ENCODE measurements around the gene MRC2. TPM values are rescaled to one million over a fixed set of nuclear protein-coding genes. Genes with fewer than 3 reads are reported as not detected.
"Not testable (repeated sequence)": the region's sequence is repeated elsewhere in the genome, so short reads cannot be mapped to it uniquely, and the experiment has no call there.

MRC2 gene
- total RNA-seq, 3 donors from 2014 or later (not counting 1 experiment from before 2014, with no cell fraction given): 0.23 to 0.54 (median 0.50) TPM

- Mint-ChIP-seq H3K9me3 (no peaks in the 10 kb centered on the region), H3K4me3 (no peak overlapping the region), H3K27ac (no peak overlapping the region), H3K36me3 (no peaks in the 10 kb centered on the region), H3K27me3 (ENCODE audit: low read depth in 2 of 2) (no peaks in the 10 kb centered on the region), H3K4me1 (no peaks in the 10 kb centered on the region)
- intact Hi-C loops (cut with micrococcal nuclease): no loop called here
- Histone ChIP-seq H3K9me3 (ENCODE audit: control insufficient read depth, insufficient read depth, low read length) (no peaks in the 10 kb centered on the region), H3K4me3 (ENCODE audit: low read length) (no peak overlapping the region), H3K4me1 (ENCODE audit: control insufficient read depth, insufficient read depth, low read length) (no peaks in the 10 kb centered on the region), H3K36me3 (ENCODE audit: control insufficient read depth, insufficient read depth, low read length) (no peaks in the 10 kb centered on the region), H3K27ac (ENCODE audit: low read length) (no peak overlapping the region), H3K27me3 (ENCODE audit: control insufficient read depth, insufficient read depth, low read length) (no peaks in the 10 kb centered on the region)
- DNase-seq (no peak), ATAC-seq (no peak)
- no peak for TF ChIP-seq CTCF (IDR thresholded peaks at IDR 0.05)
- 91% methylated on average over 37 of the region's 37 CpGs for WGBS (ENCODE audit: insufficient coverage)
These were observed 62.1 kb downstream of the MRC2 start for GRCh38 chr17:62689441-62690167.

GRCh38 chr17:62690168-62690897 lies 62.9 kb downstream of the MRC2 start:
- H3K4me3 Mint-ChIP-seq: no peak overlapping the region
- H3K9me3 Mint-ChIP-seq: no peaks in the 10 kb centered on the region
- Histone ChIP-seq H3K4me1 (ENCODE audit: control insufficient read depth, insufficient read depth, low read length) (no peaks in the 10 kb centered on the region), H3K27ac (ENCODE audit: low read length) (no peak overlapping the region), H3K36me3 (ENCODE audit: control insufficient read depth, insufficient read depth, low read length) (no peaks in the 10 kb centered on the region), H3K27me3 (ENCODE audit: control insufficient read depth, insufficient read depth, low read length) (no peaks in the 10 kb centered on the region), H3K4me3 (ENCODE audit: low read length) (no peak overlapping the region), H3K9me3 (ENCODE audit: control insufficient read depth, insufficient read depth, low read length) (no peaks in the 10 kb centered on the region)
- ATAC-seq: no peak
- TF ChIP-seq CTCF (IDR thresholded peaks at IDR 0.05): no peak
- 96% methylated on average over 19 of the region's 19 CpGs for WGBS (ENCODE audit: insufficient coverage)
- H3K27ac Mint-ChIP-seq: no peak overlapping the region
- H3K36me3 Mint-ChIP-seq: no peaks in the 10 kb centered on the region
- intact Hi-C loops (cut with micrococcal nuclease): no loop called here
- no peaks in the 10 kb centered on the region for H3K4me1 Mint-ChIP-seq
- DNase-seq: no peak
- H3K27me3 Mint-ChIP-seq (ENCODE audit: low read depth in 2 of 2): no peaks in the 10 kb centered on the region

- H3K27ac ChIP-seq (ENCODE audit: low read length); DNase-seq; intact Hi-C loops (cut with micrococcal nuclease); H3K27ac Mint-ChIP-seq; H3K4me3 ChIP-seq (ENCODE audit: low read length); H3K9me3 ChIP-seq (ENCODE audit: control insufficient read depth, insufficient read depth, low read length); H3K36me3 ChIP-seq (ENCODE audit: control insufficient read depth, insufficient read depth, low read length); H3K36me3 Mint-ChIP-seq; H3K9me3 Mint-ChIP-seq; H3K27me3 ChIP-seq (ENCODE audit: control insufficient read depth, insufficient read depth, low read length); ATAC-seq; H3K4me1 Mint-ChIP-seq; H3K4me1 ChIP-seq (ENCODE audit: control insufficient read depth, insufficient read depth, low read length); H3K27me3 Mint-ChIP-seq (ENCODE audit: low read depth in 2 of 2); H3K4me3 Mint-ChIP-seq: not testable (repeated sequence)
- WGBS (ENCODE audit: insufficient coverage): 88% methylated on average over 8 of the region's 8 CpGs
These were observed 64.1 kb downstream of the MRC2 start for GRCh38 chr17:62691589-62691915.

- Histone ChIP-seq H3K9me3 (ENCODE audit: control insufficient read depth, insufficient read depth, low read length) (no peaks in the 10 kb centered on the region), H3K4me3 (ENCODE audit: low read length) (no peak overlapping the region), H3K27ac (ENCODE audit: low read length) (no peak overlapping the region), H3K4me1 (ENCODE audit: control insufficient read depth, insufficient read depth, low read length) (no peaks in the 10 kb centered on the region), H3K27me3 (ENCODE audit: control insufficient read depth, insufficient read depth, low read length) (no peaks in the 10 kb centered on the region), H3K36me3 (ENCODE audit: control insufficient read depth, insufficient read depth, low read length) (no peaks in the 10 kb centered on the region)
- Mint-ChIP-seq H3K36me3 (no peaks in the 10 kb centered on the region), H3K9me3 (no peaks in the 10 kb centered on the region), H3K27me3 (ENCODE audit: low read depth in 2 of 2) (no peaks in the 10 kb centered on the region), H3K4me1 (no peaks in the 10 kb centered on the region), H3K4me3 (no peak overlapping the region), H3K27ac (no peak overlapping the region)
- intact Hi-C loops (cut with micrococcal nuclease): no loop called here
- WGBS (ENCODE audit: insufficient coverage): 92% methylated on average over 20 of the region's 20 CpGs
- ATAC-seq: no peak
- no peak for TF ChIP-seq CTCF (IDR thresholded peaks at IDR 0.05)
- no peak for DNase-seq
These were observed 64.7 kb downstream of the MRC2 start for GRCh38 chr17:62692159-62692651.

All from natural killer cell (primary cell).